ENCODE data around the gene ZIK1.

GRCh38 chr19:57578487-57579205, 5.3 kb upstream of the ZIK1 start, which contains the start of gene ZNF416:
- TF ChIP-seq POLR2AphosphoS5 (IDR thresholded peaks at IDR 0.05) = peak; percentile 29 to 77 (median 71)
- TF ChIP-seq CTCF (IDR thresholded peaks at IDR 0.05) = peak in 1 of 3 donors; percentile 17
- no peak for TF ChIP-seq POLR2A (IDR thresholded peaks at IDR 0.05)

Measured in breast epithelium (tissue), 3 donors.